ENCODE data around the gene ZNF407.

GRCh38 chr18:75009878-75010277, 412.2 kb downstream of the ZNF407 start:
- TF ChIP-seq GATA2 (IDR thresholded peaks at IDR 0.05; ENCODE audit: low read depth, low read length) (no peak), GATA3 (IDR thresholded peaks at IDR 0.05; ENCODE audit: low read depth, low read length) (no peak)

All from SH-SY5Y (cell line).